ENCODE data around the gene CFAP161.

The CFAP161 gene, protein sequence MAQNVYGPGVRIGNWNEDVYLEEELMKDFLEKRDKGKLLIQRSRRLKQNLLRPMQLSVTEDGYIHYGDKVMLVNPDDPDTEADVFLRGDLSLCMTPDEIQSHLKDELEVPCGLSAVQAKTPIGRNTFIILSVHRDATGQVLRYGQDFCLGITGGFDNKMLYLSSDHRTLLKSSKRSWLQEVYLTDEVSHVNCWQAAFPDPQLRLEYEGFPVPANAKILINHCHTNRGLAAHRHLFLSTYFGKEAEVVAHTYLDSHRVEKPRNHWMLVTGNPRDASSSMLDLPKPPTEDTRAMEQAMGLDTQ

DNA sequence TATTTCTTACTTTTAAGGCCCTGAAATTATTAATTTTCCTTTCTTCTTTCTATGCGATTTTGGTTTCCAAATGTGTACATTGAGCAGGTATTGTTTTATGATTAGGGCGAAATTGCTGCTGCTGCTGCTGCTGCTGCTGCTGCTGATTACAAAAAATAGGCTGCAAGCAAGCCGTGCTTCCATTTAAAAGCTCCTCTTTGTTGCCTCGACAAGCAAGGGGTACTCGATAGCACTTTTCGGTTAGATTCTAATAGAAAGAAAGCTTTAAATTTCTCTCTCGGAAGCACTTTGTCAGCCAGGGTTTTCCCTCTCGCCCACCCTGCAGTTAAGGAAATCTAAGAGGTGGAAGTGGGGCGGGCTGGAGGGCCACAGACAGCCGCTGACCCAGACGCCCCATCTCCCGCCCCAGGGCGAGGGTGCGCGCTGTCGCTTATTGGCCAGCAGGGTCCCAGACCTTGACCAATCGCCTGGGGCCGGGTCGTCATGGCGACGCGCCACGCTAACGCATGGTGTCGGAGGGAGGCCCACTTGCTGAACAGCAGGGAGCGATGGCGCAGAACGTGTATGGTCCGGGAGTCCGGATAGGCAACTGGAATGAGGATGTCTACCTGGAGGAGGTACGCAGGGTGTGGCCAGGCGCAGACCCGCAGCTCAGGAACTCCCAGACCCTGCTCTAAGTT is at the start of gene CFAP161:
Gene CFAP161 (plus strand): TSS at position 489 of the 680 bp plus-strand sequence. CDS start 60 bp downstream, at position 549.
- Histone ChIP-seq H3K9me3 (ENCODE audit: insufficient read depth, low read length) (no peaks in the 10 kb centered on the region), H3K4me1 (ENCODE audit: insufficient read depth, insufficient read length) (no peaks in the 10 kb centered on the region), H3K36me3 (ENCODE audit: insufficient read depth, insufficient read length, low read length) (no peaks in the 10 kb centered on the region), H3K27me3 (ENCODE audit: insufficient read depth, insufficient read length) (peaks cover 23% of the 10 kb centered on the region), H3K4me3 (ENCODE audit: insufficient read length, low read depth) (peak within 1 kb of the TSS; percentile 45), H3K9ac (ENCODE audit: insufficient read length, low read depth) (peak within 1 kb of the TSS; percentile 21)
- DNase-seq (ENCODE audit: low read depth, low spot score): peak; percentile 80
- TF ChIP-seq ZNF274 (IDR thresholded peaks at IDR 0.05; ENCODE audit: low read depth, low read length): no peak
- no peak for TF ChIP-seq SUZ12 (IDR thresholded peaks at IDR 0.05; ENCODE audit: extremely low read depth, insufficient read depth, insufficient read length)
- TF ChIP-seq YY1 (IDR thresholded peaks at IDR 0.05; ENCODE audit: insufficient read depth, insufficient read length): no peak

DNA sequence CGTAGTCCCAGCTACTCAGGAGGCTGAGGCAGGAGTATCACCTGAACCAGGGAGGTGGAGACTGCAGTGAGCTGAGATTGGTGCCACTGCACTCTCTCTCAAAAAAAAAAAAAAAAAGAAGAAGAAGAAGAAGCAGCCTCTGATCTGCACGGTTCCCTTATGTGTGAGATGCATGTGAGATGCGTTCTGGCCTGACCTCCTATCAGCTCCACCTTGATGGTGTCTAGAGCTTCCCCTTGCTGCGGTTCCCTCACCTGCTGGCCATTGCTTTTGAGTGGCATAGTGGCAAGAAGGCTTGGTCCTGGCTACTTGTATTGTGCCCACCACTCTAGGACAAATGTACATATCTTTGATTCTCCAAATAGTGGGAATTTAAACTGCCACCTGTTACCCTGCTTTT is 49.4 kb upstream of the CFAP161 start:
- H3K9me3 ChIP-seq (ENCODE audit: insufficient read depth, low read length): no peaks in the 10 kb centered on the region
- no peak for TF ChIP-seq SUZ12 (IDR thresholded peaks at IDR 0.05; ENCODE audit: extremely low read depth, insufficient read depth, insufficient read length)
- H3K9ac ChIP-seq (ENCODE audit: insufficient read length, low read depth): no peak overlapping the region
- H3K36me3 ChIP-seq (ENCODE audit: insufficient read depth, insufficient read length, low read length): no peaks in the 10 kb centered on the region
- H3K27me3 ChIP-seq (ENCODE audit: insufficient read depth, insufficient read length): no peaks in the 10 kb centered on the region
- no peak for DNase-seq (ENCODE audit: low read depth, low spot score)
- H3K4me3 ChIP-seq (ENCODE audit: insufficient read length, low read depth): no peak overlapping the region
- H3K4me1 ChIP-seq (ENCODE audit: insufficient read depth, insufficient read length): no peaks in the 10 kb centered on the region

DNA sequence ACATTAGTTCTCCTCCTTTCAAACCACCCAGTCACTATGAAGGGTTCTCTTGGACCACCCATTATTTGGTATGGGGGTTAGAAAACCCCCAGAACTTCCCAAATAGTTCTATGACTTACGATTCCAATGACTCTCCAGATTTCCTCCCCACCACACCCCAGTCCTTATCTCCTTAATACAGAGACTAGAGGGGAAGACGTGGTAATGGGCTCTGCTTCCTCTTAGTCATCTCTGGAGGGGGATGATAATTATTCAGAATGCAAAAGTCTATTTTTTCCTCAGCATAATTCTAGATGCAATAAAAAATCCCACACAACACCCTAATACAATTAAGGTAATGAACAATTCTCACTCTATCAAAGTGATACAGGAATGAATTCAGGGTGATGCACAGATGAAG is 48.9 kb upstream of the CFAP161 start:
- Histone ChIP-seq H3K36me3 (ENCODE audit: insufficient read depth, insufficient read length, low read length) (no peaks in the 10 kb centered on the region), H3K4me1 (ENCODE audit: insufficient read depth, insufficient read length) (no peaks in the 10 kb centered on the region), H3K4me3 (ENCODE audit: insufficient read length, low read depth) (no peak overlapping the region), H3K27me3 (ENCODE audit: insufficient read depth, insufficient read length) (no peaks in the 10 kb centered on the region), H3K9ac (ENCODE audit: insufficient read length, low read depth) (no peak overlapping the region), H3K9me3 (ENCODE audit: insufficient read depth, low read length) (no peaks in the 10 kb centered on the region)
- TF ChIP-seq SUZ12 (IDR thresholded peaks at IDR 0.05; ENCODE audit: extremely low read depth, insufficient read depth, insufficient read length) (no peak), ZNF274 (IDR thresholded peaks at IDR 0.05; ENCODE audit: low read depth, low read length) (no peak)
- DNase-seq (ENCODE audit: low read depth, low spot score): no peak

DNA sequence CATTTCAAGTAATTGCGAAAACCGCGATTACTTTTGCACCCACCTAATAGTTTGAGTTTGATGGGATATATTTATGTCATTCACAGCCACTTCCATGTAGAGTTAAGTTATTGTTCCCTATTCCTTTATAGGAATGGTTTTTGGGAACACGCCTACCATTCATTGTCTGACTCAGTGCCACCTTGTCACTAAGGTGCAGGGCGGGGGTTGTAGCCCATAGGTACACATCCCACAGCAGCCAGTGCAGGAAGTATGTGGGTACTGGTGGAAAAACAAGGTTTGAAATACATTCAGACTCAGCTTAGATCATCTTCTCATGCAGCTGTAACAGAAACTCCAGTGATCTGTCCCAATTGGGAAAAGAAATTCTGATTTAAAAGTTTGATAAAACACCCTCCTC is 48.2 kb upstream of the CFAP161 start:
- TF ChIP-seq YY1 (IDR thresholded peaks at IDR 0.05; ENCODE audit: insufficient read depth, insufficient read length) (no peak), ZNF274 (IDR thresholded peaks at IDR 0.05; ENCODE audit: low read depth, low read length) (no peak), SUZ12 (IDR thresholded peaks at IDR 0.05; ENCODE audit: extremely low read depth, insufficient read depth, insufficient read length) (no peak)
- Histone ChIP-seq H3K9me3 (ENCODE audit: insufficient read depth, low read length) (no peaks in the 10 kb centered on the region), H3K9ac (ENCODE audit: insufficient read length, low read depth) (no peak overlapping the region), H3K36me3 (ENCODE audit: insufficient read depth, insufficient read length, low read length) (no peaks in the 10 kb centered on the region), H3K4me1 (ENCODE audit: insufficient read depth, insufficient read length) (no peaks in the 10 kb centered on the region), H3K27me3 (ENCODE audit: insufficient read depth, insufficient read length) (no peaks in the 10 kb centered on the region), H3K4me3 (ENCODE audit: insufficient read length, low read depth) (no peak overlapping the region)
- DNase-seq (ENCODE audit: low read depth, low spot score): no peak

DNA sequence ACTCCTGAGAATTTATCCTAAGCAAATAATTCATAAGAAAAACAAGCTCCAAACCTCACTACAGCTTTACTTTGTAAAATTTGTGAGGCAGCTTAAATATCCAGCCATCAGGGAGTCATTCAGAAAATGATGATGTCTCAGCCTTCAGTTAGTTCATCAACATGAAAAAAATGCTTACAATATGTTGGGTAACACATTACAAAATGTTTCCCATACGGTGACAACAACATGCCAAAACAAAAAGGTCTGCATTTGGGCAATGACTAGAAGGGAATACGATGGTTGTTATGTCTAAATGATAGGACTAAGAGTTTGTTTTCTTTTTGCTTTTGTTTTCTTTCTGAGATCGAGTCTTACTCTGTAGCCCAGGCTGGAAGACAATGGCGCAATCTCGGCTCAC is 47.0 kb upstream of the CFAP161 start:
- Histone ChIP-seq H3K9ac (ENCODE audit: insufficient read length, low read depth) (no peak overlapping the region), H3K27me3 (ENCODE audit: insufficient read depth, insufficient read length) (no peaks in the 10 kb centered on the region)
- TF ChIP-seq SUZ12 (IDR thresholded peaks at IDR 0.05; ENCODE audit: extremely low read depth, insufficient read depth, insufficient read length) (no peak), YY1 (IDR thresholded peaks at IDR 0.05; ENCODE audit: insufficient read depth, insufficient read length) (no peak), ZNF274 (IDR thresholded peaks at IDR 0.05; ENCODE audit: low read depth, low read length) (no peak)

DNA sequence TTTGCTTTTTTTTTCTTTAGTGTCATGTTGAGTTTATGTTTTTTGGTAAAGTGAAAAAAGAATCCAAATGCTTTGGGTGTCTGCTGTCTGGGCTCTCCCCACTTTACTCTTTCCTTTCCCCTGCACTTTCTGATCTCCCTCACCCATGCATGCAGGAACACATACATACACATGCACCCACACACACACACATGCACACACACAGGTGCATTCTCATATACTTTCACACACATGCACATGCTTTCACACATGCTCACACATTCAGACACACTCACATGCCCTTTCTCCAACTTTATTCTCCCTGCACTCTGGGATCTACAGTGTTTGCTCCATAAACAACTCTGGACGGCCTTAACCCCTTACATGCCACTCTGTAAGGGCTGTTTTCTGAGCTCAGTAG is 46.4 kb upstream of the CFAP161 start:
- H3K9me3 ChIP-seq (ENCODE audit: insufficient read depth, low read length): no peaks in the 10 kb centered on the region
- H3K9ac ChIP-seq (ENCODE audit: insufficient read length, low read depth): no peak overlapping the region
- H3K4me1 ChIP-seq (ENCODE audit: insufficient read depth, insufficient read length): no peaks in the 10 kb centered on the region

More for the DNA sequence above, 47.0 kb upstream of the CFAP161 start:
- H3K9me3 ChIP-seq (ENCODE audit: insufficient read depth, low read length): no peaks in the 10 kb centered on the region
- H3K36me3 ChIP-seq (ENCODE audit: insufficient read depth, insufficient read length, low read length): no peaks in the 10 kb centered on the region
- DNase-seq (ENCODE audit: low read depth, low spot score): no peak
- no peak overlapping the region for H3K4me3 ChIP-seq (ENCODE audit: insufficient read length, low read depth)
- no peaks in the 10 kb centered on the region for H3K4me1 ChIP-seq (ENCODE audit: insufficient read depth, insufficient read length)

DNA sequence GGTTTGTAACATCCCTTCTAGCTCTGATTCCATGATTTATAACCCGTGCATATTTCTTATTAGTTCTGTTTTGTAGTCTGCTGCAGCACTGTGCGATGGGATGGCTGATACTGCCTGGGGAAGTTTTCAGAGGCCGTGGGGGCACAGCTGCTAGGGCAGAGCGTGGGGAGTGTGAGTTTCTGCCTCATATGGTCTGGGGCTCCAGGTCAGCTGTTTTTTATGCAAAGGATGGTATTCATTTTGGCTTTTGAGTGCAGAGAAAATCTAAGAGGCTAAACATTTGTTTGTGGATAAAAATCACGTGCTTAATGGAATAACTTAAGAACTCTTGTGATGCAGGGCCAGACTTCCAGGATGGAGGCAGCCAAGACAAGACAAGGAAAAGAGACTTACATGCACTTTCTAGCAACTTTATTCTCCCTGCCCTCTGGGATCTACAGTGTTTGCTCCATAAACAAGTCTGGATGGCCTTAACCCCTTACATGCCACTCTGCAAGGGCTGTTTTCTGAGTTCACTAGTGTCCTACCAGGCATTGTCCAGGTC is 45.5 kb upstream of the CFAP161 start:
- no peak overlapping the region for H3K4me3 ChIP-seq (ENCODE audit: insufficient read length, low read depth)
- no peak overlapping the region for H3K9ac ChIP-seq (ENCODE audit: insufficient read length, low read depth)
- no peaks in the 10 kb centered on the region for H3K9me3 ChIP-seq (ENCODE audit: insufficient read depth, low read length)
- H3K27me3 ChIP-seq (ENCODE audit: insufficient read depth, insufficient read length): no peaks in the 10 kb centered on the region
- no peaks in the 10 kb centered on the region for H3K4me1 ChIP-seq (ENCODE audit: insufficient read depth, insufficient read length)
- TF ChIP-seq SUZ12 (IDR thresholded peaks at IDR 0.05; ENCODE audit: extremely low read depth, insufficient read depth, insufficient read length) (no peak), YY1 (IDR thresholded peaks at IDR 0.05; ENCODE audit: insufficient read depth, insufficient read length) (no peak), ZNF274 (IDR thresholded peaks at IDR 0.05; ENCODE audit: low read depth, low read length) (no peak)
- H3K36me3 ChIP-seq (ENCODE audit: insufficient read depth, insufficient read length, low read length): no peaks in the 10 kb centered on the region
- DNase-seq (ENCODE audit: low read depth, low spot score): no peak

More for the DNA sequence above, 46.4 kb upstream of the CFAP161 start:
- H3K4me3 ChIP-seq (ENCODE audit: insufficient read length, low read depth): no peak overlapping the region
- no peak for DNase-seq (ENCODE audit: low read depth, low spot score)
- no peaks in the 10 kb centered on the region for H3K36me3 ChIP-seq (ENCODE audit: insufficient read depth, insufficient read length, low read length)
- no peaks in the 10 kb centered on the region for H3K27me3 ChIP-seq (ENCODE audit: insufficient read depth, insufficient read length)
- TF ChIP-seq ZNF274 (IDR thresholded peaks at IDR 0.05; ENCODE audit: low read depth, low read length) (no peak), YY1 (IDR thresholded peaks at IDR 0.05; ENCODE audit: insufficient read depth, insufficient read length) (no peak), SUZ12 (IDR thresholded peaks at IDR 0.05; ENCODE audit: extremely low read depth, insufficient read depth, insufficient read length) (no peak)

Measured in NT2/D1 (cell line).